Measurements from ENCODE around the gene ACP4. TPM values are rescaled to one million over a fixed set of nuclear protein-coding genes. Genes with fewer than 3 reads are reported as not detected.

Gene ACP4
- polyA plus RNA-seq, 1 experiment = not detected

- TF ChIP-seq, protein P1, sequence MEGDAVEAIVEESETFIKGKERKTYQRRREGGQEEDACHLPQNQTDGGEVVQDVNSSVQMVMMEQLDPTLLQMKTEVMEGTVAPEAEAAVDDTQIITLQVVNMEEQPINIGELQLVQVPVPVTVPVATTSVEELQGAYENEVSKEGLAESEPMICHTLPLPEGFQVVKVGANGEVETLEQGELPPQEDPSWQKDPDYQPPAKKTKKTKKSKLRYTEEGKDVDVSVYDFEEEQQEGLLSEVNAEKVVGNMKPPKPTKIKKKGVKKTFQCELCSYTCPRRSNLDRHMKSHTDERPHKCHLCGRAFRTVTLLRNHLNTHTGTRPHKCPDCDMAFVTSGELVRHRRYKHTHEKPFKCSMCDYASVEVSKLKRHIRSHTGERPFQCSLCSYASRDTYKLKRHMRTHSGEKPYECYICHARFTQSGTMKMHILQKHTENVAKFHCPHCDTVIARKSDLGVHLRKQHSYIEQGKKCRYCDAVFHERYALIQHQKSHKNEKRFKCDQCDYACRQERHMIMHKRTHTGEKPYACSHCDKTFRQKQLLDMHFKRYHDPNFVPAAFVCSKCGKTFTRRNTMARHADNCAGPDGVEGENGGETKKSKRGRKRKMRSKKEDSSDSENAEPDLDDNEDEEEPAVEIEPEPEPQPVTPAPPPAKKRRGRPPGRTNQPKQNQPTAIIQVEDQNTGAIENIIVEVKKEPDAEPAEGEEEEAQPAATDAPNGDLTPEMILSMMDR (IDR thresholded peaks at IDR 0.05; ENCODE audit: insufficient read depth, low read depth, low read length) = no peak
- H3K4me3 ChIP-seq (ENCODE audit: low read depth, low read length) = no peak overlapping the region
- ChIA-PET CTCF (no interaction called here), POLR2A (no interaction called here)
- no peaks in the 10 kb centered on the region for H3K27me3 ChIP-seq (ENCODE audit: control insufficient read depth, insufficient read depth, low read length)
- H3K36me3 ChIP-seq (ENCODE audit: control insufficient read depth, insufficient read depth, low read length) = no peaks in the 10 kb centered on the region
- no peak for DNase-seq (ENCODE audit: low read depth)
These were observed 51.9 kb downstream of the ACP4 start for GRCh38 chr19:50842130-50842529.

DNA sequence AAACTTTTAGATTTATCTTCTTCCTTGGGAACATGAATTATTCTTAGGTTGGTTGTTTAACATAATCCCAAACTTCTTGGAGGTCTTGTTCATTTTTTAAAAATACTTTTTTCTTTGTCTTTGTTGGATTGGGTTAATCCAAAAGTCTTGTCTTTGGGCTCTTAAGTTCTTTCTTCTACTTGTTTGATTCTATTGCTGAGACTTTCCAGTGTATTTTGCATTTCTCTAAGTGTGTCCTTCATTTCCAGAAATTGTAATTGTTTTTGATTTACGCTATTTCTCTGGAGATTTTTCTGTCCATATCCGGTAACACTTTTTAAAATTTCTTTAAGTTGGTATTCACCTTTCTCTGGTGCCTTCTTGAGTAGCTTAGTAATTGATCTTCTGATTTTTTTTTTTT, 53.0 kb downstream of the ACP4 start:
- CTCF ChIA-PET = no interaction called here

GRCh38 chr19:50843701-50844221, 53.5 kb downstream of the ACP4 start:
- no peak for DNase-seq (ENCODE audit: low read depth)
- Histone ChIP-seq H3K36me3 (ENCODE audit: control insufficient read depth, insufficient read depth, low read length) (no peaks in the 10 kb centered on the region), H3K27me3 (ENCODE audit: control insufficient read depth, insufficient read depth, low read length) (no peaks in the 10 kb centered on the region), H3K4me3 (ENCODE audit: low read depth, low read length) (no peak overlapping the region)
- ChIA-PET POLR2A (no interaction called here), CTCF (interaction anchor here (0.9 kb wide), 1 partner anchor 9 kb away, joined by 5 read pairs; no protein-coding TSS in a partner anchor)
- TF ChIP-seq, protein P1 (IDR thresholded peaks at IDR 0.05; ENCODE audit: insufficient read depth, low read depth, low read length) = no peak

More for the DNA sequence above, 53.0 kb downstream of the ACP4 start:
- TF ChIP-seq, protein P1 (IDR thresholded peaks at IDR 0.05; ENCODE audit: insufficient read depth, low read depth, low read length) = no peak
- no peak for DNase-seq (ENCODE audit: low read depth)
- Histone ChIP-seq H3K4me3 (ENCODE audit: low read depth, low read length) (no peak overlapping the region), H3K36me3 (ENCODE audit: control insufficient read depth, insufficient read depth, low read length) (no peaks in the 10 kb centered on the region), H3K27me3 (ENCODE audit: control insufficient read depth, insufficient read depth, low read length) (no peaks in the 10 kb centered on the region)
- POLR2A ChIA-PET = no interaction called here

GRCh38 chr19:50844296-50844935, 54.2 kb downstream of the ACP4 start:
- no peak for DNase-seq (ENCODE audit: low read depth)
- TF ChIP-seq, protein P1 (IDR thresholded peaks at IDR 0.05; ENCODE audit: insufficient read depth, low read depth, low read length) = no peak
- POLR2A ChIA-PET = no interaction called here
- CTCF ChIA-PET = interaction anchor here (0.9 kb wide), 1 partner anchor 9 kb away, joined by 5 read pairs; no protein-coding TSS in a partner anchor
- Histone ChIP-seq H3K4me3 (ENCODE audit: low read depth, low read length) (no peak overlapping the region), H3K27me3 (ENCODE audit: control insufficient read depth, insufficient read depth, low read length) (no peaks in the 10 kb centered on the region), H3K36me3 (ENCODE audit: control insufficient read depth, insufficient read depth, low read length) (no peaks in the 10 kb centered on the region)

Small RNA genes within 50 kb of the gene (small RNA-seq; reads per million reads assigned to genes)
- 62.2 reads per million, percentile 89 among the genes with 10 or more reads in this experiment for gene SNORD88A (ENCODE audit: insufficient read length, low read depth, low replicate concordance)
- not detected for gene SNORD88B (ENCODE audit: insufficient read length, low read depth, low replicate concordance)
- not detected for gene SNORD88C (ENCODE audit: insufficient read length, low read depth, low replicate concordance)

Other genes starting within 250 kb of the ACP4 start
- 0.04 and 0.06 TPM in 2 replicates for gene LRRC4B, start 222.0 kb upstream of the ACP4 start, polyA plus RNA-seq (2011; rRNA removed)
- 0.11 TPM in 1 of 2 replicates, not detected in the other for gene SYT3, start 150.5 kb upstream of the ACP4 start, polyA plus RNA-seq (2011; rRNA removed)
- 0.47 and 0.59 TPM in 2 replicates for gene C19orf81, start 141.0 kb upstream of the ACP4 start, polyA plus RNA-seq (2011; rRNA removed)
- gene SHANK1, start 70.6 kb upstream of the ACP4 start, polyA plus RNA-seq (2011; rRNA removed) = 1.6 and 1.8 TPM in 2 replicates
- gene CLEC11A, start 67.1 kb upstream of the ACP4 start, polyA plus RNA-seq (2011; rRNA removed) = 82.0 and 136 TPM in 2 replicates
- gene GPR32, start 20.0 kb upstream of the ACP4 start, polyA plus RNA-seq (2011; rRNA removed) = not detected in 2 replicates
- gene KLK1, start 33.4 kb downstream of the ACP4 start, polyA plus RNA-seq (2011; rRNA removed) = 0.15 and 0.17 TPM in 2 replicates
- gene KLK15, start 43.2 kb downstream of the ACP4 start, polyA plus RNA-seq (2011; rRNA removed) = not detected in 2 replicates
- gene KLK3, start 64.5 kb downstream of the ACP4 start, polyA plus RNA-seq (2011; rRNA removed) = not detected in 2 replicates
- gene KLK2, start 83.0 kb downstream of the ACP4 start, polyA plus RNA-seq (2011; rRNA removed) = not detected in 2 replicates
- gene KLK4, start 121.0 kb downstream of the ACP4 start, polyA plus RNA-seq (2011; rRNA removed) = not detected in 2 replicates
- not detected in 2 replicates for gene KLK5, start 162.6 kb downstream of the ACP4 start, polyA plus RNA-seq (2011; rRNA removed)
- not detected in 2 replicates for gene KLK6, start 179.2 kb downstream of the ACP4 start, polyA plus RNA-seq (2011; rRNA removed)
- not detected in 2 replicates for gene KLK7, start 193.5 kb downstream of the ACP4 start, polyA plus RNA-seq (2011; rRNA removed)
- not detected in 2 replicates for gene KLK8, start 211.2 kb downstream of the ACP4 start, polyA plus RNA-seq (2011; rRNA removed)
- not detected in 2 replicates for gene KLK10, start 229.3 kb downstream of the ACP4 start, polyA plus RNA-seq (2011; rRNA removed)
- not detected in 2 replicates for gene KLK11, start 236.2 kb downstream of the ACP4 start, polyA plus RNA-seq (2011; rRNA removed)
- gene KLK12, start 244.6 kb downstream of the ACP4 start, polyA plus RNA-seq (2011; rRNA removed) = not detected in 2 replicates